Caco-2 (cell line): ENCODE results near the gene SH3BGRL2. TPM values are rescaled to one million over a fixed set of nuclear protein-coding genes. Genes with fewer than 3 reads are reported as not detected.

ENCODE experiments used
- BruUV-seq: library from RNA; stranded (reverse); fragments of 400-500 nt; replicated peaks from 2 replicates; lab custom pipeline; 2021; lab: Mats Ljungman, UMichigan
- CTCF ChIA-PET: fragments of 300-600 bp; sonication (Branson Sonifier 250); formaldehyde crosslinking; loops from one replicate; lab custom pipeline; 2022; ENCODE audit warnings: antibody characterized with exemption; lab: Charles Lee
- POLR2A ChIA-PET: fragments of 300-600 bp; sonication (Branson Sonifier 250); formaldehyde crosslinking; loops from one replicate; lab custom pipeline; 2022; ENCODE audit warnings: antibody characterized with exemption; lab: Charles Lee
- DNase-seq, 2 experiments: peaks; one replicate each; pipeline versions ENCODE4 v3.0.0 to v3.0.0-alpha.2; 2020 to 2022
- H3K27me3 ChIP-seq: replicated peaks from 2 replicates; pipeline ENCODE4 v1.6.0; 2011; ENCODE audit warnings: low read length; ENCODE audit not compliant: control insufficient read depth, insufficient read depth
- H3K36me3 ChIP-seq: 2 replicates; pipeline ENCODE4 v1.5.1; 2011; ENCODE audit warnings: low read length; ENCODE audit not compliant: control insufficient read depth, insufficient read depth
- H3K4me1 ChIP-seq: fragments of 250-450 bp; sonication (Bioruptor Pico); 2 replicates; pipeline ENCODE4 v1.5.1; 2020; ENCODE audit warnings: mild to moderate bottlenecking
- H3K4me3 ChIP-seq: 2 replicates; pipeline ENCODE4 v1.5.1; 2011; ENCODE audit warnings: low read depth, mild to moderate bottlenecking, control low read depth, low read length
- H3K9me3 ChIP-seq: fragments of 250-450 bp; sonication (Bioruptor Pico); 2 replicates; pipeline ENCODE4 v1.5.1; 2020; ENCODE audit warnings: mild to moderate bottlenecking, moderate library complexity
- H3K27ac Mint-ChIP-seq: one replicate; pipeline ENCODE4 v1.8.0; 2022; ENCODE audit warnings: mixed read lengths; ENCODE audit not compliant: unreplicated experiment
- H3K27me3 Mint-ChIP-seq: one replicate; pipeline ENCODE4 v1.8.0; 2022; ENCODE audit warnings: mixed read lengths; ENCODE audit not compliant: insufficient read depth, unreplicated experiment
- H3K36me3 Mint-ChIP-seq: one replicate; pipeline ENCODE4 v1.8.0; 2022; ENCODE audit warnings: mild to moderate bottlenecking, mixed read lengths; ENCODE audit not compliant: insufficient read depth, unreplicated experiment
- H3K4me1 Mint-ChIP-seq: one replicate; pipeline ENCODE4 v1.8.0; 2022; ENCODE audit warnings: low read depth, mixed read lengths; ENCODE audit not compliant: unreplicated experiment
- H3K4me3 Mint-ChIP-seq: one replicate; pipeline ENCODE4 v1.8.0; 2022; ENCODE audit warnings: mild to moderate bottlenecking, moderate library complexity, mixed read lengths; ENCODE audit not compliant: unreplicated experiment
- H3K9me3 Mint-ChIP-seq: one replicate; pipeline ENCODE4 v1.8.0; 2022; ENCODE audit warnings: mixed read lengths; ENCODE audit not compliant: unreplicated experiment
- intact Hi-C: fragments of 100-400 bp; cut with micrococcal nuclease; formaldehyde crosslinking; loops from one replicate; pipeline ENCODE4 v1.10.0; 2022; ENCODE audit not compliant: unreplicated experiment
- total RNA-seq: library from RNA; stranded (reverse); gene quantifications from 2 replicates; pipeline ENCODE4 v1.2.3, GENCODE V29; 2022
- TF ChIP-seq, protein P1 (sequence below), 2 experiments: fragments of 200-600 bp in 1 of 2; IDR thresholded peaks; 1 replicate in 1 of 2; 2 replicates in 1 of 2; pipeline versions ENCODE4 v1.5.1 to v1.8.0; 2011 to 2022; ENCODE audit warnings: antibody characterized with exemption in 1 of 2, control low read depth in 1 of 2, inconsistent platforms in 1 of 2, low read depth in 1 of 2, low read length in 1 of 2, mild to moderate bottlenecking in 1 of 2, moderate library complexity in 1 of 2; ENCODE audit not compliant: insufficient read depth in 1 of 2, severe bottlenecking in 1 of 2, unreplicated experiment in 1 of 2

The SH3BGRL2 gene
- total RNA-seq, 1 experiment from 2014 or later = 102 TPM

DNA sequence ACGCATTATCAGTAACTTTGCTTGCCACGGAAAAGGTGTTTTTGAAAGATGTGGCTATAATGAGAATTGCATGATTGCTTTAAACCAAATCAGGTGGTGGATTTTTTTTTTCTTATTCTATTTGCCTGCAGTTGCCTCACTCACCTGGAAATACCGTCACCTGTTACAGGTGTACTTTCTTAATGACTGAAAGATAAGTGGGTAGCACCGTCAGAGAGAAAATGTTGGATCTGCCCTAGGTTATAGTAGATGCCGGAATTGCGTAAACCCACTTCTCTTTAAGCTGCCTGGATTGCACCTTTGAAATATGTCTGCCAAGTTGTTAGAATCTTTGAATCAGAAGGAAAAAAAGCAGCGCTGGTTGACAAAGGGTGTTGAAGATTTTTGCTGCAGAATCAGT lies 68.5 kb downstream of the SH3BGRL2 start:
- peaks cover 5% of the 10 kb centered on the region for H3K4me1 Mint-ChIP-seq
- H3K9me3 ChIP-seq = no peaks in the 10 kb centered on the region
- 0 out of 2 replicates have a peak, but pooled peaks cover 5% of the 10 kb centered on the region for H3K4me1 ChIP-seq
- ChIA-PET CTCF (no interaction called here), POLR2A (interaction anchor here (0.7 kb wide), 1 partner anchor 12 kb away, joined by 4 read pairs; no protein-coding TSS in a partner anchor)
- H3K27me3 Mint-ChIP-seq = no peaks in the 10 kb centered on the region
- no peak overlapping the region for H3K4me3 ChIP-seq
- TF ChIP-seq, protein P1, sequence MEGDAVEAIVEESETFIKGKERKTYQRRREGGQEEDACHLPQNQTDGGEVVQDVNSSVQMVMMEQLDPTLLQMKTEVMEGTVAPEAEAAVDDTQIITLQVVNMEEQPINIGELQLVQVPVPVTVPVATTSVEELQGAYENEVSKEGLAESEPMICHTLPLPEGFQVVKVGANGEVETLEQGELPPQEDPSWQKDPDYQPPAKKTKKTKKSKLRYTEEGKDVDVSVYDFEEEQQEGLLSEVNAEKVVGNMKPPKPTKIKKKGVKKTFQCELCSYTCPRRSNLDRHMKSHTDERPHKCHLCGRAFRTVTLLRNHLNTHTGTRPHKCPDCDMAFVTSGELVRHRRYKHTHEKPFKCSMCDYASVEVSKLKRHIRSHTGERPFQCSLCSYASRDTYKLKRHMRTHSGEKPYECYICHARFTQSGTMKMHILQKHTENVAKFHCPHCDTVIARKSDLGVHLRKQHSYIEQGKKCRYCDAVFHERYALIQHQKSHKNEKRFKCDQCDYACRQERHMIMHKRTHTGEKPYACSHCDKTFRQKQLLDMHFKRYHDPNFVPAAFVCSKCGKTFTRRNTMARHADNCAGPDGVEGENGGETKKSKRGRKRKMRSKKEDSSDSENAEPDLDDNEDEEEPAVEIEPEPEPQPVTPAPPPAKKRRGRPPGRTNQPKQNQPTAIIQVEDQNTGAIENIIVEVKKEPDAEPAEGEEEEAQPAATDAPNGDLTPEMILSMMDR (IDR thresholded peaks at IDR 0.05; ENCODE audit: insufficient read depth in 1 of 2, low read depth in 1 of 2, low read length in 1 of 2, severe bottlenecking in 1 of 2, unreplicated experiment in 1 of 2) = no peak
- no peak for DNase-seq
- intact Hi-C loops = no loop called here
- H3K9me3 Mint-ChIP-seq = no peaks in the 10 kb centered on the region
- no peak overlapping the region for H3K4me3 Mint-ChIP-seq
- H3K27ac Mint-ChIP-seq = no peak overlapping the region
- BruUV-seq = no TSS peak
- H3K36me3 Mint-ChIP-seq = peaks cover 53% of the 10 kb centered on the region
- H3K36me3 ChIP-seq = peaks cover 2% of the 10 kb centered on the region; the same call in 1 of the 2 replicates
- H3K27me3 ChIP-seq = no peaks in the 10 kb centered on the region

DNA sequence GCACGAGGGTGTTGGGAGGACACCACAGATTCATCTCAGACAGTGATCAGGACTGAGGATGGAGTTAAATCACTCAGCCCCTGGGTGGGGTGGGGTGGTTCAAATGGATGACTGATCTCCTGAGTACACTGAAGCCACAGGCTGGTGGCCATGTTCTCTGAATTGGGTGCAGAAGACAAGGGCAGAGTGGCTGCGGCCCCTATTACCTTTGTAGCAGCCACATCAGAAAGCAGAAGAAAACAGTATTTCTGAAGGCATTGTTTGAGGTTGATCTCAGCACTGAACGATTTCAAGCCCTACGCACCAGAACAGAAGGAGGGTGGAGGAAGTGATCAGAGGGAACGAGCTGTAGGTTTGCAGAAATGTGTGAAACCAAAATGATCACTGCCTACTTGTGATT lies 71.6 kb downstream of the SH3BGRL2 start:
- intact Hi-C loops = no loop called here
- Histone ChIP-seq H3K9me3 (no peaks in the 10 kb centered on the region), H3K4me1 (0 out of 2 replicates have a peak, but pooled peaks cover 3% of the 10 kb centered on the region), H3K27me3 (no peaks in the 10 kb centered on the region), H3K36me3 (peaks cover 2% of the 10 kb centered on the region; the same call in 1 of the 2 replicates), H3K4me3 (no peak overlapping the region)
- TF ChIP-seq, protein P1 (IDR thresholded peaks at IDR 0.05; ENCODE audit: insufficient read depth in 1 of 2, low read depth in 1 of 2, low read length in 1 of 2, severe bottlenecking in 1 of 2, unreplicated experiment in 1 of 2) = no peak
- no peak for DNase-seq
- CTCF ChIA-PET = no interaction called here
- POLR2A ChIA-PET = no interaction called here
- no peaks in the 10 kb centered on the region for H3K27me3 Mint-ChIP-seq
- no peak overlapping the region for H3K4me3 Mint-ChIP-seq
- H3K9me3 Mint-ChIP-seq = no peaks in the 10 kb centered on the region
- BruUV-seq = no TSS peak
- H3K36me3 Mint-ChIP-seq = peaks cover 41% of the 10 kb centered on the region
- H3K4me1 Mint-ChIP-seq = peaks cover under 1% of the 10 kb centered on the region
- H3K27ac Mint-ChIP-seq = no peak overlapping the region

DNA sequence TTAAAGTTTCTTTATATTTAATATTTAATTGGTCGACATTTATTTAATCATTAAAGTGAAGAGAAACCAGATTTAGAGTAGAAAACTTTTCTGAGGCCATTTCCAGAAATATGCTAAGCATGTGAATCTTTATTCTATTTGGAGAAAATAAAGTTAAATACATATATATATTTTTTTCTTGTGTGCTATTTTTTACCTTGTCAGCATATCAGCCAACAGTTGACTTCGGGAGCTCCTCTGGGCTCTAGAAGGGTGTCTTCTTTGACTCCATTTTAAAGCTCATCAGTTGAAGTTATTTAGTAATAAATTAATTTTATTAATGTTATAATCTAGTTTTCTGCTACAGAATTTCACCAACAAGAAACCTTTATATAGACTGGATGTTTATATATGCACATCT lies 73.1 kb downstream of the SH3BGRL2 start:
- Mint-ChIP-seq H3K27ac (no peak overlapping the region), H3K27me3 (no peaks in the 10 kb centered on the region), H3K4me1 (peaks cover 5% of the 10 kb centered on the region), H3K4me3 (no peak overlapping the region), H3K9me3 (no peaks in the 10 kb centered on the region), H3K36me3 (peaks cover 37% of the 10 kb centered on the region)
- intact Hi-C loops = no loop called here
- Histone ChIP-seq H3K4me3 (no peak overlapping the region), H3K9me3 (no peaks in the 10 kb centered on the region), H3K4me1 (0 out of 2 replicates have a peak, but pooled peaks cover 6% of the 10 kb centered on the region), H3K27me3 (no peaks in the 10 kb centered on the region), H3K36me3 (peaks cover 2% of the 10 kb centered on the region; the same call in 1 of the 2 replicates)
- POLR2A ChIA-PET = no interaction called here
- no peak for DNase-seq
- CTCF ChIA-PET = no interaction called here
- TF ChIP-seq, protein P1 (IDR thresholded peaks at IDR 0.05; ENCODE audit: insufficient read depth in 1 of 2, low read depth in 1 of 2, low read length in 1 of 2, severe bottlenecking in 1 of 2, unreplicated experiment in 1 of 2) = no peak
- BruUV-seq = no TSS peak
